Uterus (tissue), 4 donors: Measurements from ENCODE around the gene CSF3R. TPM values are rescaled to one million over a fixed set of nuclear protein-coding genes. Genes with fewer than 3 reads are reported as not detected.

Source experiments
- DNase-seq, 2 donors: peaks; one replicate each; pipeline ENCODE4 v3.0.0-alpha.2; 2019 to 2020
- H3K27ac ChIP-seq, 2 donors: fragments of 200-600 bp; sonication (generic); 1 replicate in 1 of 2; 2 replicates in 1 of 2; pipeline ENCODE4 v1.5.1; 2016 to 2018
- H3K27me3 ChIP-seq, 2 donors: fragments of 200-600 bp; sonication (generic); one replicate each; pipeline ENCODE4 v1.5.1; 2018 to 2019; ENCODE audit warnings: control low read depth in 1 of 2
- H3K36me3 ChIP-seq, 2 donors: fragments of 200-600 bp; sonication (generic); one replicate each; pipeline ENCODE4 v1.5.1; 2019; ENCODE audit warnings: control low read depth in 1 of 2
- H3K4me1 ChIP-seq, 2 donors: fragments of 200-600 bp; sonication (generic); one replicate each; pipeline ENCODE4 v1.5.1; 2018 to 2019; ENCODE audit warnings: control low read depth in 1 of 2
- H3K4me3 ChIP-seq, 2 donors: fragments of 200-600 bp; sonication (generic); 1 replicate in 1 of 2; 2 replicates in 1 of 2; pipeline ENCODE4 v1.5.1; 2018 to 2019; ENCODE audit warnings: mild to moderate bottlenecking in 1 of 2
- H3K9me3 ChIP-seq, 2 donors: fragments of 200-600 bp; sonication (generic); one replicate each; pipeline ENCODE4 v1.5.1; 2019; ENCODE audit warnings: control low read depth in 1 of 2
- CTCF ChIP-seq, 4 experiments: fragments of 200-600 bp in 2 of 4; fragments of 450-650 bp in 2 of 4; sonication (generic) in 2 of 4; IDR thresholded peaks; one replicate each; pipeline ENCODE4 v1.5.1; 2016 to 2019; ENCODE audit warnings: antibody characterized with exemption in 4 of 4, mild to moderate bottlenecking in 2 of 4, moderate library complexity in 1 of 4
- POLR2A ChIP-seq, 2 donors: fragments of 450-650 bp; IDR thresholded peaks; one replicate each; pipeline ENCODE4 v1.6.1; 2016; ENCODE audit warnings: antibody characterized with exemption in 2 of 2, mild to moderate bottlenecking in 1 of 2, moderate library complexity in 1 of 2
- intact Hi-C: fragments of 100-400 bp; cut with DNase I; formaldehyde crosslinking; loops from one replicate; pipeline ENCODE4 v1.15.1; 2023; ENCODE audit warnings: low total_unique reads
- total RNA-seq, 4 donors: library from RNA; depleted of rRNA in 3 of 4; stranded (reverse); fragments of >200 nt in 3 of 4; gene quantifications; one replicate each; pipeline versions ENCODE4 v1.1.0 to v1.2.4, GENCODE V29; 2014 to 2023
- donor health status: DM: yes; HTN: yes; CAD: no.

The CSF3R gene
- total RNA-seq, 4 donors from 2014 or later: 4.9 to 9.7 (median 6.6) TPM

GRCh38 chr1:36463463-36463802 lies 19.3 kb downstream of the CSF3R start:
- no peak for DNase-seq
- Histone ChIP-seq H3K27ac (peak overlapping the region; percentile 92 to 94), H3K4me1 (peaks cover 0 to 3% of the 10 kb centered on the region in 2 donors), H3K27me3 (no peaks in the 10 kb centered on the region), H3K36me3 (no peaks in the 10 kb centered on the region), H3K9me3 (no peaks in the 10 kb centered on the region), H3K4me3 (peak overlapping the region; percentile 83 to 91)
- TF ChIP-seq CTCF (IDR thresholded peaks at IDR 0.05) (no peak), POLR2A (IDR thresholded peaks at IDR 0.05) (no peak)
- intact Hi-C loops: no loop called here

GRCh38 chr1:36458910-36459309 lies 23.8 kb downstream of the CSF3R start:
- no peak for TF ChIP-seq POLR2A (IDR thresholded peaks at IDR 0.05)
- TF ChIP-seq CTCF (IDR thresholded peaks at IDR 0.05): no peak
- no peak overlapping the region for H3K4me3 ChIP-seq

GRCh38 chr1:36457691-36458090 lies 25.0 kb downstream of the CSF3R start:
- Histone ChIP-seq H3K27ac (no peak overlapping the region), H3K27me3 (no peaks in the 10 kb centered on the region), H3K4me3 (no peak overlapping the region), H3K36me3 (no peaks in the 10 kb centered on the region), H3K9me3 (no peaks in the 10 kb centered on the region), H3K4me1 (no peaks in the 10 kb centered on the region)
- DNase-seq: no peak
- no peak for TF ChIP-seq POLR2A (IDR thresholded peaks at IDR 0.05)
- intact Hi-C loops: no loop called here

More at GRCh38 chr1:36458910-36459309, 23.8 kb downstream of the CSF3R start:
- H3K27ac ChIP-seq: no peak overlapping the region
- intact Hi-C loops: no loop called here
- H3K36me3 ChIP-seq: no peaks in the 10 kb centered on the region
- peaks cover 0 to 3% of the 10 kb centered on the region in 2 donors for H3K4me1 ChIP-seq
- H3K27me3 ChIP-seq: no peaks in the 10 kb centered on the region
- no peaks in the 10 kb centered on the region for H3K9me3 ChIP-seq
- no peak for DNase-seq

GRCh38 chr1:36456391-36456928 lies 26.3 kb downstream of the CSF3R start:
- intact Hi-C loops: no loop called here
- no peak for DNase-seq
- no peaks in the 10 kb centered on the region for H3K9me3 ChIP-seq
- no peaks in the 10 kb centered on the region for H3K4me1 ChIP-seq
- no peaks in the 10 kb centered on the region for H3K36me3 ChIP-seq
- no peak overlapping the region for H3K27ac ChIP-seq
- no peak overlapping the region for H3K4me3 ChIP-seq
- H3K27me3 ChIP-seq: no peaks in the 10 kb centered on the region
- no peak for TF ChIP-seq POLR2A (IDR thresholded peaks at IDR 0.05)
- TF ChIP-seq CTCF (IDR thresholded peaks at IDR 0.05): no peak

GRCh38 chr1:36455386-36455785 lies 27.3 kb downstream of the CSF3R start:
- no peak for DNase-seq
- TF ChIP-seq CTCF (IDR thresholded peaks at IDR 0.05) (no peak), POLR2A (IDR thresholded peaks at IDR 0.05) (no peak)
- no peaks in the 10 kb centered on the region for H3K27me3 ChIP-seq

More at GRCh38 chr1:36455386-36455785, 27.3 kb downstream of the CSF3R start:
- no peaks in the 10 kb centered on the region for H3K4me1 ChIP-seq
- H3K9me3 ChIP-seq: no peaks in the 10 kb centered on the region
- H3K27ac ChIP-seq: no peak overlapping the region
- no peak overlapping the region for H3K4me3 ChIP-seq
- H3K36me3 ChIP-seq: no peaks in the 10 kb centered on the region
- intact Hi-C loops: no loop called here
